PC-3 (cell line): ENCODE measurements around the gene ANTXR2.

ENCODE experiments used
- CTCF ChIP-seq: fragments of 300-600 bp; sonication (generic); conservative IDR thresholded peaks from 2 replicates; pipeline ENCODE4 v1.5.1; 2017; ENCODE audit warnings: antibody characterized with exemption, low read depth, mild to moderate bottlenecking, low read length
- EZH2 ChIP-seq: fragments of 300-600 bp; sonication (generic); IDR thresholded peaks from one replicate; pipeline ENCODE4 v1.6.1; 2017; ENCODE audit warnings: antibody characterized with exemption, mild to moderate bottlenecking, low read length; ENCODE audit not compliant: unreplicated experiment
- EZH2phosphoT487 ChIP-seq: fragments of 300-600 bp; sonication (generic); IDR thresholded peaks from 2 replicates; pipeline ENCODE4 v1.6.1; 2018; ENCODE audit warnings: mild to moderate bottlenecking, antibody characterized with exemption, low read length, borderline replicate concordance

- TF ChIP-seq CTCF (no peak), EZH2 (no peak), EZH2phosphoT487 (no peak)
Measured at GRCh38 chr4:79935274-79935673, 137.8 kb downstream of the ANTXR2 start.
